ENCODE results near the gene TAS2R31.

Gene TAS2R31

GRCh38 chr12:10994307-10994706 is 36.9 kb downstream of the TAS2R31 start:
- no peak for DNase-seq (ENCODE audit: insufficient read length, low spot score)
- TF ChIP-seq, protein P1, sequence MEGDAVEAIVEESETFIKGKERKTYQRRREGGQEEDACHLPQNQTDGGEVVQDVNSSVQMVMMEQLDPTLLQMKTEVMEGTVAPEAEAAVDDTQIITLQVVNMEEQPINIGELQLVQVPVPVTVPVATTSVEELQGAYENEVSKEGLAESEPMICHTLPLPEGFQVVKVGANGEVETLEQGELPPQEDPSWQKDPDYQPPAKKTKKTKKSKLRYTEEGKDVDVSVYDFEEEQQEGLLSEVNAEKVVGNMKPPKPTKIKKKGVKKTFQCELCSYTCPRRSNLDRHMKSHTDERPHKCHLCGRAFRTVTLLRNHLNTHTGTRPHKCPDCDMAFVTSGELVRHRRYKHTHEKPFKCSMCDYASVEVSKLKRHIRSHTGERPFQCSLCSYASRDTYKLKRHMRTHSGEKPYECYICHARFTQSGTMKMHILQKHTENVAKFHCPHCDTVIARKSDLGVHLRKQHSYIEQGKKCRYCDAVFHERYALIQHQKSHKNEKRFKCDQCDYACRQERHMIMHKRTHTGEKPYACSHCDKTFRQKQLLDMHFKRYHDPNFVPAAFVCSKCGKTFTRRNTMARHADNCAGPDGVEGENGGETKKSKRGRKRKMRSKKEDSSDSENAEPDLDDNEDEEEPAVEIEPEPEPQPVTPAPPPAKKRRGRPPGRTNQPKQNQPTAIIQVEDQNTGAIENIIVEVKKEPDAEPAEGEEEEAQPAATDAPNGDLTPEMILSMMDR (IDR thresholded peaks at IDR 0.05; ENCODE audit: insufficient read depth, missing control alignments): no peak
- no peak for FAIRE-seq

DNA sequence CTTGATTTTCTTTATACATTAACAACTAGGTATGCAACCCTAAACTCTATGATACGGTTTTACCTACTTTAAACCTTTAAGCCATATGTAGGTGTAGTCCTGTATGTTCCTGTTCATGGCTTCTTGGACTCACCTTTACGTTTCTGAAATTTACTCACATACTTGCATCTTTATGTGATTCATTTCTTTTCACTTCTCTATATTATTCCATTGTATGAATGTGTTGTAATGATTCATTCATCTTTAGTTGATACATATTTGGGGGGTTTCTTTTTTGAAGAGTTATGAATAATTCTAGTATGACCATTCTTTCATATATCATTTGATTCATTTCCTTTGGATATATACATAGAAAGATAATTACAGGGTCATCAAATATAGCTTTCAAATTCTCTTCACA is 42.1 kb downstream of the TAS2R31 start:
- DNase-seq (ENCODE audit: insufficient read length, low spot score) (no peak), FAIRE-seq (no peak)
- TF ChIP-seq, protein P1 (IDR thresholded peaks at IDR 0.05; ENCODE audit: insufficient read depth, missing control alignments): no peak

- TF ChIP-seq, protein P1 (IDR thresholded peaks at IDR 0.05; ENCODE audit: insufficient read depth, missing control alignments): no peak
- no peak for FAIRE-seq
- no peak for DNase-seq (ENCODE audit: insufficient read length, low spot score)
Measured at GRCh38 chr12:10986812-10987211, 44.4 kb downstream of the TAS2R31 start, which contains the start of gene TAS2R50. Gene TAS2R50 (minus strand): TSS chr12:10986912. CDS start chr12:10986860, 52 bp downstream.

DNA sequence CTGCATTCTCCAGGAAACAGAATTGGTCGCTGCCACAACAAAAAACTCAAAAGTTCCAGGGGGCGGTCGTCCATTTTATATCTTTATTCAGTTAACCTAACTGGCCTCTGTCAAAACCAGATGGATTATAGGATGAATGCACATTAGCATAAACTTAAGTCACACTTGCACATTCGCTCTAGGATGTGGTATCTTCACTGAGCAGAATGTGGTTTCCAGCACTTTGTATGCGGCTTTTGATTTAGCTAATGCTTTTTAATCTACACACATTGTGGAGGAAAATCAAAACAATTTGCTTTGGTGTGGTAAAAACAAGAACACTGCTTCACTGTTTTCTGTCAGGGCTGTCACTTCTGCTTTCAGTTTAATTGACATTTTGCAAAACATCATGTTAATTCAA is 49.0 kb downstream of the TAS2R31 start:
- DNase-seq (ENCODE audit: insufficient read length, low spot score) (no peak), FAIRE-seq (no peak)
- TF ChIP-seq, protein P1 (IDR thresholded peaks at IDR 0.05; ENCODE audit: insufficient read depth, missing control alignments): no peak
